MM.1S (cell line): ENCODE data around the gene UGT3A1.

Experiments used
- DNase-seq: peaks from one replicate; pipeline ENCODE4 v3.0.0-alpha.2; 2015
- H2AFZ ChIP-seq: fragments of 300-600 bp; sonication (generic); 2 replicates; pipeline ENCODE4 v1.6.0; 2016; ENCODE audit warnings: antibody characterized with exemption, low read length
- H3F3A ChIP-seq: fragments of 300-600 bp; sonication (generic); 2 replicates; pipeline ENCODE4 v1.6.1; 2016; ENCODE audit warnings: mild to moderate bottlenecking, antibody characterized with exemption, low read length, moderate library complexity, mixed read lengths; ENCODE audit not compliant: insufficient read depth
- H3K27ac ChIP-seq: fragments of 300-600 bp; sonication (generic); 2 replicates; pipeline ENCODE4 v1.5.1; 2016; ENCODE audit warnings: mild to moderate bottlenecking, low read length
- H3K27me3 ChIP-seq: fragments of 300-600 bp; sonication (generic); replicated peaks from 2 replicates; pipeline ENCODE4 v1.6.0; 2016; ENCODE audit warnings: low read length; ENCODE audit not compliant: insufficient read depth
- H3K36me3 ChIP-seq: fragments of 300-600 bp; sonication (generic); replicated peaks from 2 replicates; pipeline ENCODE4 v1.6.1; 2016; ENCODE audit warnings: mild to moderate bottlenecking, low read length, mixed read lengths; ENCODE audit not compliant: insufficient read depth
- H3K4me1 ChIP-seq: fragments of 300-600 bp; sonication (generic); 2 replicates; pipeline ENCODE4 v1.6.1; 2016; ENCODE audit warnings: low read length, mixed read lengths
- H3K4me2 ChIP-seq: fragments of 300-600 bp; sonication (generic); 2 replicates; pipeline ENCODE4 v1.6.0; 2016; ENCODE audit warnings: low read depth, low read length
- H3K4me3 ChIP-seq: fragments of 300-600 bp; sonication (generic); 2 replicates; pipeline ENCODE4 v1.5.1; 2016; ENCODE audit warnings: low read length, mixed read lengths
- H3K79me2 ChIP-seq: fragments of 300-600 bp; sonication (generic); 2 replicates; pipeline ENCODE4 v1.6.1; 2016; ENCODE audit warnings: mixed run types, low read length, mixed read lengths
- H3K9ac ChIP-seq: fragments of 300-600 bp; sonication (generic); 2 replicates; pipeline ENCODE4 v1.6.1; 2016; ENCODE audit warnings: low read length, mixed read lengths
- H3K9me2 ChIP-seq: fragments of 300-600 bp; sonication (generic); replicated peaks from 2 replicates; pipeline ENCODE4 v1.6.1; 2016; ENCODE audit warnings: mild to moderate bottlenecking, low read length, mixed read lengths; ENCODE audit not compliant: insufficient read depth
- H3K9me3 ChIP-seq: fragments of 300-600 bp; sonication (generic); replicated peaks from 2 replicates; pipeline ENCODE4 v1.6.1; 2016; ENCODE audit warnings: mild to moderate bottlenecking, low read length, mixed read lengths; ENCODE audit not compliant: insufficient read depth
- H4K20me1 ChIP-seq: fragments of 300-600 bp; sonication (generic); 2 replicates; pipeline ENCODE4 v1.6.1; 2016; ENCODE audit warnings: mild to moderate bottlenecking, low read length, moderate library complexity, mixed read lengths; ENCODE audit not compliant: insufficient read depth
- CTCF ChIP-seq: fragments of 300-600 bp; sonication (generic); IDR thresholded peaks from 2 replicates; pipeline ENCODE4 v1.5.1; 2016; ENCODE audit warnings: antibody characterized with exemption, low read length, mixed read lengths
- EZH2 ChIP-seq: fragments of 300-600 bp; sonication (generic); optimal IDR thresholded peaks from 2 replicates; pipeline ENCODE3; 2017; ENCODE audit warnings: low read depth, mild to moderate bottlenecking, antibody characterized with exemption, low read length, mixed read lengths
- EZH2phosphoT487 ChIP-seq: fragments of 300-600 bp; sonication (generic); IDR thresholded peaks from 2 replicates; pipeline ENCODE4 v1.6.1; 2018; ENCODE audit warnings: antibody characterized with exemption, low read length

The UGT3A1 gene

GRCh38 chr5:36033486-36033885 lies 42.3 kb upstream of the UGT3A1 start:
- no peak for TF ChIP-seq EZH2phosphoT487
- no peak for TF ChIP-seq CTCF
- no peak for TF ChIP-seq EZH2
- Histone ChIP-seq H4K20me1 (no peaks in the 10 kb centered on the region), H3K79me2 (no peaks in the 10 kb centered on the region), H3K9me2 (no peaks in the 10 kb centered on the region), H3K36me3 (no peaks in the 10 kb centered on the region), H3K27me3 (no peaks in the 10 kb centered on the region), H3F3A (no peaks in the 10 kb centered on the region), H3K9ac (no peak overlapping the region), H3K27ac (no peak overlapping the region), H3K4me2 (no peak overlapping the region), H3K4me1 (no peaks in the 10 kb centered on the region), H2AFZ (no peak overlapping the region), H3K4me3 (no peak overlapping the region), H3K9me3 (no peaks in the 10 kb centered on the region)
- no peak for DNase-seq

- no peak overlapping the region for H2AFZ ChIP-seq
- H3K79me2 ChIP-seq, result no peaks in the 10 kb centered on the region
- no peaks in the 10 kb centered on the region for H3K9me3 ChIP-seq
- DNase-seq, result no peak
- no peaks in the 10 kb centered on the region for H3K27me3 ChIP-seq
- H3F3A ChIP-seq, result no peaks in the 10 kb centered on the region
- no peaks in the 10 kb centered on the region for H3K4me1 ChIP-seq
- H3K9ac ChIP-seq, result no peak overlapping the region
- no peak overlapping the region for H3K4me2 ChIP-seq
- H4K20me1 ChIP-seq, result no peaks in the 10 kb centered on the region
- no peak overlapping the region for H3K4me3 ChIP-seq
- no peaks in the 10 kb centered on the region for H3K9me2 ChIP-seq
- no peak for TF ChIP-seq EZH2phosphoT487
- TF ChIP-seq CTCF, result no peak
- TF ChIP-seq EZH2, result no peak
- no peaks in the 10 kb centered on the region for H3K36me3 ChIP-seq
- H3K27ac ChIP-seq, result no peak overlapping the region
Observed at GRCh38 chr5:36033047-36033446, 41.9 kb upstream of the UGT3A1 start.

GRCh38 chr5:36031223-36031622 lies 40.0 kb upstream of the UGT3A1 start:
- no peaks in the 10 kb centered on the region for H3K36me3 ChIP-seq
- no peak overlapping the region for H3K4me2 ChIP-seq
- no peaks in the 10 kb centered on the region for H3K9me3 ChIP-seq
- no peaks in the 10 kb centered on the region for H3K27me3 ChIP-seq
- no peak for TF ChIP-seq EZH2phosphoT487
- no peak for TF ChIP-seq EZH2
- no peak for TF ChIP-seq CTCF
- no peaks in the 10 kb centered on the region for H3K79me2 ChIP-seq
- no peak for DNase-seq
- H3F3A ChIP-seq, result no peaks in the 10 kb centered on the region
- H3K9ac ChIP-seq, result no peak overlapping the region
- H4K20me1 ChIP-seq, result no peaks in the 10 kb centered on the region
- no peaks in the 10 kb centered on the region for H3K9me2 ChIP-seq
- no peak overlapping the region for H3K27ac ChIP-seq
- H3K4me1 ChIP-seq, result no peaks in the 10 kb centered on the region
- H3K4me3 ChIP-seq, result no peak overlapping the region
- no peak overlapping the region for H2AFZ ChIP-seq
